Psoas muscle (tissue), 8 donors: ENCODE data around the gene CELSR3. TPM values are rescaled to one million over a fixed set of nuclear protein-coding genes. Genes with fewer than 3 reads are reported as not detected.

Experiments used
- ATAC-seq, 4 donors: fragments of 200-7000 bp; cut with Tn5 transposase; one replicate each; pipeline ENCODE4 v1.9.1; 2020; ENCODE audit warnings: moderate library complexity in 3 of 4, mild to moderate bottlenecking in 2 of 4
- DNase-seq, 2 donors: peaks; one replicate each; pipeline ENCODE4 v3.0.0-alpha.2; 2020
- H3K27ac ChIP-seq: fragments of 200-600 bp; one replicate; pipeline ENCODE4 v1.8.0; 2022
- H3K27me3 ChIP-seq, 3 donors: fragments of 200-600 bp in 1 of 3; one replicate each; pipeline versions ENCODE4 v1.6.1 to v1.8.0; 2013 to 2022; ENCODE audit warnings: low read length in 2 of 3, mild to moderate bottlenecking in 2 of 3, moderate library complexity in 1 of 3; ENCODE audit not compliant: insufficient read depth in 3 of 3
- H3K36me3 ChIP-seq, 2 donors: fragments of 200-600 bp in 1 of 2; one replicate each; pipeline versions ENCODE4 v1.6.1 to v1.8.0; 2013 to 2022; ENCODE audit warnings: low read depth in 1 of 2, mild to moderate bottlenecking in 1 of 2, moderate library complexity in 1 of 2; ENCODE audit not compliant: insufficient read depth in 1 of 2
- H3K4me1 ChIP-seq: fragments of 200-600 bp; one replicate; pipeline ENCODE4 v1.8.0; 2022
- H3K4me3 ChIP-seq: fragments of 200-600 bp; one replicate; pipeline ENCODE4 v1.8.0; 2022; ENCODE audit warnings: mild to moderate bottlenecking
- H3K9me3 ChIP-seq: fragments of 200-600 bp; one replicate; pipeline ENCODE4 v1.8.0; 2022
- CTCF ChIP-seq: fragments of 200-600 bp; IDR thresholded peaks from one replicate; pipeline ENCODE4 v1.8.0; 2022; ENCODE audit warnings: antibody characterized with exemption
- WGBS, 3 donors: extraction: QIAGEN DNeasy Blood & Tissue Kit; methylation state at CpG; one replicate each; pipeline versions ENCODE4 v1.1.6 to v1.1.7; 2013; 5-methylcytosine and 5-hydroxymethylcytosine counted together
- intact Hi-C, 2 donors: fragments of 100-400 bp; cut with DNase I; formaldehyde crosslinking; loops; one replicate each; pipeline versions ENCODE4 v1.11.0 to v1.14.2; 2022
- polyA plus RNA-seq, 3 donors: library from polyadenylated mRNA; stranded (reverse); fragments of 200-250 nt; gene quantifications; one replicate each; pipeline ENCODE4 v1.2.3, GENCODE V29; 2013
- total RNA-seq, 4 donors: library from RNA; stranded (reverse); fragmentation: NEBNext Ultra II Directional in 2 of 4; extraction: Animal tissue kit (Norgen Biotek cat#: 25700) in 2 of 4; gene quantifications; one replicate each; pipeline versions ENCODE4 v1.2.1 to v1.2.4, GENCODE V29; 2021 to 2023
- donor health status: healthy with polysubstance abuse.
- donor health status: DM: no; HTN: no; CAD: no; lungs with moderate emphysema.
- donor health status: Bipolar disorder and iron deficiency.
- donor health status: healthy.
- donor health status: DM: yes; HTN: yes; CAD: no.
- donor health status: DM: no; HTN: no; CAD: no.
- donor health status: DM: no; HTN: no; CAD: no.
- donor health status: DM: yes; HTN: yes; CAD: no.

CELSR3 gene
- total and polyA plus RNA-seq, 7 donors: 0.04 to 0.21 (median 0.14) TPM

- Histone ChIP-seq H3K36me3 (peaks cover 5 to 53% of the 10 kb centered on the region in 2 donors), H3K27me3 (no peaks in the 10 kb centered on the region), H3K27ac (peak overlapping the region; percentile 86), H3K4me1 (peaks cover 26% of the 10 kb centered on the region), H3K4me3 (peak overlapping the region; percentile 96), H3K9me3 (no peaks in the 10 kb centered on the region)
- 38 to 54% (median 44%) methylated on average over 10 of the region's 10 CpGs for WGBS, 3 donors
- no peak for TF ChIP-seq CTCF
- intact Hi-C loops: loop anchor here in 1 of 2 donors (5.0 to 10.0 kb wide), 2 partner anchors 51 to 222 kb away; a partner anchor contains a TSS
- ATAC-seq: peak in 2 of 4 donors; percentile 8 to 29
- DNase-seq: no peak
Measured at GRCh38 chr3:48686538-48687219, 24.0 kb upstream of the CELSR3 start.

GRCh38 chr3:48685603-48686511 is 23.2 kb upstream of the CELSR3 start, which contains the start of gene NCKIPSD:
Gene NCKIPSD (minus strand): TSS chr3:48685915. CDS start chr3:48685807, 108 bp downstream.
- DNase-seq: peak; percentile 91 to 95
- intact Hi-C loops: loop anchor here in 1 of 2 donors (5.0 to 10.0 kb wide), 2 partner anchors 51 to 221 kb away; a partner anchor contains a TSS
- no peaks in the 10 kb centered on the region for H3K9me3 ChIP-seq
- WGBS, 3 donors: 0 to 2% (median 1%) methylated on average over 53 to 97 of the region's 97 CpGs
- TF ChIP-seq CTCF: peak; percentile 84
- H3K27ac ChIP-seq: peak within 1 kb of the TSS; percentile 86
- peak; percentile 95 to 97 (median 97) for ATAC-seq
- H3K27me3 ChIP-seq: no peaks in the 10 kb centered on the region
- H3K36me3 ChIP-seq: peaks cover 5 to 53% of the 10 kb centered on the region in 2 donors
- H3K4me1 ChIP-seq: peaks cover 26% of the 10 kb centered on the region
- peak within 1 kb of the TSS; percentile 96 for H3K4me3 ChIP-seq

GRCh38 chr3:48685293-48685602 is 22.6 kb upstream of the CELSR3 start:
- peak overlapping the region; percentile 96 for H3K4me3 ChIP-seq
- H3K27ac ChIP-seq: peak overlapping the region; percentile 86
- H3K4me1 ChIP-seq: peaks cover 26% of the 10 kb centered on the region
- no peak for TF ChIP-seq CTCF
- peaks cover 5 to 51% of the 10 kb centered on the region in 2 donors for H3K36me3 ChIP-seq
- 6 to 9% (median 8%) methylated on average over 13 of the region's 13 CpGs for WGBS, 3 donors
- no peaks in the 10 kb centered on the region for H3K9me3 ChIP-seq
- no peaks in the 10 kb centered on the region for H3K27me3 ChIP-seq
- DNase-seq (no peak), ATAC-seq (no peak)
- intact Hi-C loops: loop anchor here in 1 of 2 donors (5.0 to 10.0 kb wide), 2 partner anchors 52 to 220 kb away; a partner anchor contains a TSS

GRCh38 chr3:48684480-48685143 is 21.9 kb upstream of the CELSR3 start:
- WGBS, 3 donors: 39 to 49% (median 47%) methylated on average over 7 of the region's 7 CpGs
- DNase-seq (no peak), ATAC-seq (no peak)
- no peak for TF ChIP-seq CTCF
- Histone ChIP-seq H3K9me3 (no peaks in the 10 kb centered on the region), H3K4me3 (peak overlapping the region; percentile 96), H3K36me3 (peaks cover 5 to 50% of the 10 kb centered on the region in 2 donors), H3K27me3 (no peaks in the 10 kb centered on the region), H3K4me1 (peaks cover 26% of the 10 kb centered on the region), H3K27ac (no peak overlapping the region)
- intact Hi-C loops: loop anchor here in 1 of 2 donors (5.0 to 10.0 kb wide), 2 partner anchors 53 to 220 kb away; a partner anchor contains a TSS
